GM12891 (cell line): ENCODE results near the gene DUSP22.

Experiments used
- POLR2A ChIP-seq: IDR thresholded peaks from 2 replicates; pipeline ENCODE4 v1.6.1; 2011; ENCODE audit warnings: low read depth, low read length, control low read depth
- POLR2AphosphoS5 ChIP-seq: IDR thresholded peaks from 2 replicates; pipeline ENCODE4 v1.6.1; 2011; ENCODE audit warnings: low read depth, low read length, control low read depth
- SPI1 ChIP-seq: IDR thresholded peaks from 2 replicates; pipeline ENCODE4 v1.6.1; 2011; ENCODE audit warnings: low read depth, low read length, control low read depth
- TAF1 ChIP-seq: IDR thresholded peaks from 2 replicates; pipeline ENCODE4 v1.6.1; 2011; ENCODE audit warnings: low read depth, low read length, control low read depth

- TF ChIP-seq POLR2AphosphoS5 (no peak), TAF1 (no peak), POLR2A (no peak), SPI1 (no peak)
These were observed 24.4 kb downstream of the DUSP22 start for GRCh38 chr6:316753-317038.
